Adipocyte (in vitro differentiated cells): ENCODE measurements around the gene CAMK2B.

Experiments
- DNase-seq: peaks from one replicate; pipeline ENCODE4 v3.0.0-alpha.2; 2015; ENCODE audit warnings: low read depth
- H3K27me3 ChIP-seq: replicated peaks from 2 replicates; pipeline ENCODE4 v1.7.0; 2013; ENCODE audit warnings: mild to moderate bottlenecking, low read length, moderate library complexity; ENCODE audit not compliant: control insufficient read depth, insufficient read depth
- H3K36me3 ChIP-seq: 2 replicates; pipeline ENCODE4 v1.7.0; 2013; ENCODE audit warnings: low read length, mild to moderate bottlenecking, moderate library complexity; ENCODE audit not compliant: control insufficient read depth, insufficient read depth, severe bottlenecking
- H3K4me1 ChIP-seq: 2 replicates; pipeline ENCODE4 v1.7.0; 2013; ENCODE audit warnings: mild to moderate bottlenecking, low read length, moderate library complexity; ENCODE audit not compliant: control insufficient read depth, insufficient read depth
- H3K4me3 ChIP-seq: 2 replicates; pipeline ENCODE4 v1.7.0; 2013; ENCODE audit warnings: mild to moderate bottlenecking, low read length, moderate library complexity
- H3K9ac ChIP-seq: 2 replicates; pipeline ENCODE4 v1.7.0; 2013; ENCODE audit warnings: mild to moderate bottlenecking, low read length, moderate library complexity
- H3K9me3 ChIP-seq: 2 replicates; pipeline ENCODE4 v1.7.0; 2013; ENCODE audit warnings: mild to moderate bottlenecking, low read length, moderate library complexity; ENCODE audit not compliant: control insufficient read depth

The CAMK2B gene

GRCh38 chr7:44267719-44268421, 57.5 kb downstream of the CAMK2B start:
- no peak for DNase-seq
- Histone ChIP-seq H3K4me3 (no peak overlapping the region), H3K27me3 (peaks cover 36% of the 10 kb centered on the region), H3K9me3 (no peaks in the 10 kb centered on the region), H3K36me3 (no peaks in the 10 kb centered on the region), H3K9ac (no peak overlapping the region), H3K4me1 (no peaks in the 10 kb centered on the region)

- H3K9ac ChIP-seq, result no peak overlapping the region
- peaks cover 36% of the 10 kb centered on the region for H3K27me3 ChIP-seq
- no peaks in the 10 kb centered on the region for H3K9me3 ChIP-seq
These were observed 58.2 kb downstream of the CAMK2B start for GRCh38 chr7:44267178-44267577.

GRCh38 chr7:44266526-44266925, 58.9 kb downstream of the CAMK2B start:
- no peak overlapping the region for H3K4me3 ChIP-seq
- no peak for DNase-seq
- H3K36me3 ChIP-seq, result no peaks in the 10 kb centered on the region
- H3K9ac ChIP-seq, result no peak overlapping the region
- peaks cover 36% of the 10 kb centered on the region for H3K27me3 ChIP-seq
- H3K9me3 ChIP-seq, result no peaks in the 10 kb centered on the region
- no peaks in the 10 kb centered on the region for H3K4me1 ChIP-seq

More at GRCh38 chr7:44267178-44267577, 58.2 kb downstream of the CAMK2B start:
- Histone ChIP-seq H3K4me1 (no peaks in the 10 kb centered on the region), H3K4me3 (no peak overlapping the region), H3K36me3 (no peaks in the 10 kb centered on the region)
- no peak for DNase-seq

- DNase-seq, result no peak
- Histone ChIP-seq H3K9ac (no peak overlapping the region), H3K4me1 (no peaks in the 10 kb centered on the region), H3K36me3 (no peaks in the 10 kb centered on the region), H3K4me3 (no peak overlapping the region), H3K9me3 (no peaks in the 10 kb centered on the region), H3K27me3 (peaks cover 36% of the 10 kb centered on the region)
These were observed 59.7 kb downstream of the CAMK2B start for GRCh38 chr7:44265728-44266127.

- no peaks in the 10 kb centered on the region for H3K36me3 ChIP-seq
- H3K4me1 ChIP-seq, result peaks cover 7% of the 10 kb centered on the region
- H3K27me3 ChIP-seq, result peaks cover 36% of the 10 kb centered on the region
- H3K4me3 ChIP-seq, result no peak overlapping the region
- DNase-seq, result no peak
- no peak overlapping the region for H3K9ac ChIP-seq
- H3K9me3 ChIP-seq, result no peaks in the 10 kb centered on the region
These were observed 61.0 kb downstream of the CAMK2B start for GRCh38 chr7:44264221-44264931.

- no peak overlapping the region for H3K4me3 ChIP-seq
- peaks cover 36% of the 10 kb centered on the region for H3K27me3 ChIP-seq
These were observed 61.9 kb downstream of the CAMK2B start for GRCh38 chr7:44263326-44264082.

GRCh38 chr7:44262031-44262430, 63.4 kb downstream of the CAMK2B start:
- Histone ChIP-seq H3K9me3 (no peaks in the 10 kb centered on the region), H3K27me3 (peaks cover 31% of the 10 kb centered on the region), H3K9ac (no peak overlapping the region), H3K4me1 (peaks cover 30% of the 10 kb centered on the region), H3K36me3 (no peaks in the 10 kb centered on the region), H3K4me3 (no peak overlapping the region)
- no peak for DNase-seq

More at GRCh38 chr7:44263326-44264082, 61.9 kb downstream of the CAMK2B start:
- Histone ChIP-seq H3K9ac (no peak overlapping the region), H3K4me1 (peaks cover 16% of the 10 kb centered on the region), H3K36me3 (no peaks in the 10 kb centered on the region), H3K9me3 (no peaks in the 10 kb centered on the region)
- no peak for DNase-seq

GRCh38 chr7:44261240-44261639, 64.2 kb downstream of the CAMK2B start:
- Histone ChIP-seq H3K9ac (no peak overlapping the region), H3K9me3 (no peaks in the 10 kb centered on the region), H3K4me1 (peaks cover 30% of the 10 kb centered on the region), H3K27me3 (peaks cover 23% of the 10 kb centered on the region), H3K36me3 (no peaks in the 10 kb centered on the region), H3K4me3 (no peak overlapping the region)
- DNase-seq, result no peak

- Histone ChIP-seq H3K4me3 (no peak overlapping the region), H3K36me3 (no peaks in the 10 kb centered on the region), H3K27me3 (peaks cover 11% of the 10 kb centered on the region), H3K9me3 (no peaks in the 10 kb centered on the region), H3K9ac (peak overlapping the region; percentile 72), H3K4me1 (peaks cover 30% of the 10 kb centered on the region)
- peak; percentile 78 for DNase-seq
These were observed 65.6 kb downstream of the CAMK2B start for GRCh38 chr7:44259547-44260457.

- H3K27me3 ChIP-seq, result peaks cover 4% of the 10 kb centered on the region
- no peaks in the 10 kb centered on the region for H3K36me3 ChIP-seq
- H3K9ac ChIP-seq, result peak overlapping the region; percentile 72
- DNase-seq, result no peak
- H3K9me3 ChIP-seq, result no peaks in the 10 kb centered on the region
- H3K4me1 ChIP-seq, result peaks cover 30% of the 10 kb centered on the region
- H3K4me3 ChIP-seq, result peak overlapping the region; percentile 13
These were observed 66.4 kb downstream of the CAMK2B start for GRCh38 chr7:44258865-44259546.
